IPS-18c (cell line): ENCODE results near the gene HIC1.

ENCODE experiments used
- H3K4me3 ChIP-seq: 2 replicates; pipeline ENCODE4 v1.7.0; 2013; ENCODE audit warnings: low read depth, mild to moderate bottlenecking, low read length, moderate library complexity; ENCODE audit not compliant: insufficient read depth
- H3K9me3 ChIP-seq: one replicate; pipeline ENCODE4 v1.6.1; 2013; ENCODE audit warnings: mild to moderate bottlenecking, low read length, moderate library complexity; ENCODE audit not compliant: control insufficient read depth, insufficient read depth

HIC1 gene

DNA sequence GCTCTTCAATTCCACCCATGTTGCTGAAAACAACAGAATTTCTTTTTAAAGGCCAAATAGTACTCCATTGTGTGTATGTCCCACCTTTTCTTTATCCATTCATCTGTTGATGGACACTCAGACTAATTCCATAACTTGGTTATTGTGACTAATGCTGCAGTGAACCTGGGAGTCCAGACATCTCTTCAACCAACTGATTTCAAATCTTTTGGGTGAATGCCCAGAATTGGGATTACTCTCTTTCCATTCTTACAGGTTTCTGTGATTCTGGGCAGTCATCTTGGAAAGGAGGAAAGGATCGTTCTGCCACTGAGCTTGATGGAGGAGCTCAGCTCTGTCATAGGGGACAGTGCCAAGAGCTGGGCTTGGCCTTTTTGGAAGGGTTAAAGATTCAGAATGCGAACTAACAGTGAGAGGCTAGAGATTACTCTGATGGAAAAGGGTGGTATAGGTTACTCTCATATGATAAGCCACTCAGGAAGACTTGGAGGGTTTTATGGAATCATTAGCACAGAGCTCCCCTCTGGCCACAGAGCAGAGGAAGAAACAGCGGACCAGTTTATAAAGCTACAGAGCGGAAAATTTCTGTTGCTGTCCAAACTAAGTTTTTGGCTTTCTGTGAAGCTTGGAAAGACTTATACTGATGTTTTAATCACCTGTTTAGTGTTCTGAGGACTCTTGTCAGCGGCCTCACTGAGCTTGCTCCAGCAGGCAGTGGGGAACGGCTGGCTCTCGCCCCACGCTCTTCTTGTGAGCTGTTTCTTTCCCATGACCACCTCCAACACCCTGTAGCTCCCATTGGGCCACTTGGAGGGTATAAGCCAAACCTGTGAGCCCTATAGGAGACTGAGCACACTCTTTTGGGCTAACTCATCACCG, 48.3 kb downstream of the HIC1 start:
- H3K9me3 ChIP-seq = no peaks in the 10 kb centered on the region
- H3K4me3 ChIP-seq = no peak overlapping the region

DNA sequence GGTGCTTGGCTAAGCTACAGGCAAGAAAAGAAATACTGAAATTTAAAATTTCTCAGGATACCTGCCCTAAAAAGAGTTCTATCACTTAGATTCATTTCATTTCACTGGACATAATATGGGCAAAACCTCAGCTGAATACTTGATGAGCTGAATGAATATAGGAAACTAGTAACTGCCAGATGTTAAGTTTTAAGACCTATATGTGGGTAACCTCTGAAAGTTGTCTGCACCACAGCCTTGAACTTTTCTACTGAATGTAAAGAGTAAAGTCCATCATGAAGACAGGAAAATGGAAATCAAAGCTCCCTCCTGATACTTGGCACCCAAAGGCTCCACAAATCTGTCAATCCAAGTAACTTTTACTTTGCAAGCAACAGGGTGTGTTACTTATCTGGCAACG, 50.8 kb downstream of the HIC1 start:
- Histone ChIP-seq H3K9me3 (no peaks in the 10 kb centered on the region), H3K4me3 (no peak overlapping the region)

DNA sequence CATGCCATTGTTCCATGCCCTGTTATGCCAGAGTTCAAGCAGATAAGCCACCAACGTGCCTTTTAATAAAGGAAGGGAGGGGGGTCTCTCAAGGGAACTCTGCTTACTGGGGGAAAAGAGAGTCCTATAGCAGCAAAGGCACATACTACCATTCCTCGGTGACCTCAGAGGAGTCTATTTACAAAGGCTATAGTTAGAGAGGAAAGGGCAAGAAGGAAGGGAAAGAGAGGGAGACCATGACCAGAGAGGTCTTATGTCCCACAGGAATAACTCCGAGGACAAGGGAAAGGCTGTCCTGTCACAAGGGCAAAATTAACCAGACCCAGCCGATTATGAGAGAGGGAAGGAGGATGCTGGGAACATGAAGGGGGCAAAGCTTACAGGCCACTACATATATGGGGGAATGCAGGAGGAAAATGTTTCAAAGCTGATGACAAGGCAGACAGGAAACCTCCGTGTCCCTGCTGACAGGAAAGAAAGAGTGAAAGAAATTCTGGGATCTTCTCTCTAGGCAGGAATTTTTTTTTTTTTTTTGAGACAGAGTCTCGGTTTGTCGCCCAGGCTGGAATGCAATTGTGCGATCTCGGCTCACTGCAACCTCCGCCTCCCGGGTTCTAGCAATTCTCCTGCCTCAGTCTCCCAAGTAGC, 51.5 kb downstream of the HIC1 start:
- Histone ChIP-seq H3K4me3 (no peak overlapping the region), H3K9me3 (no peaks in the 10 kb centered on the region)

DNA sequence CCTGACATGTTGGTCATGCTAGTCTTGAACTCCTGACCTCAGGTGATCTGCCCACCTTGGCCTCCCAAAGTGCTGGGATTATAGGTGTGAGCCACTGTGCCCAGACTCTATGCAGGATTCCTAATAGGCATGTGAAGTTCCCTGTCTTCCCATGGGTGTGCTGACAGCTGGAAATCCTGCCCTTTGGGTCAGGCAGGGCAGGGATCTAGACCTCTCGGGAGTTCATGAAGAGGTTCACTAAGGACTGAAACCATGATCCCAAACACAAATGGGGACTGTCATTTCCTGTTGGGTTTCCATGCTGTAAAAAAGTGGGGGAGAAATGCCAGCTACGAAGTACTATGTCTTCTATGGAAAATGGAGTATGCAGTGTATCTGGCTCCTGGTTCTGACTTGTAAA, 52.1 kb downstream of the HIC1 start:
- Histone ChIP-seq H3K4me3 (no peak overlapping the region), H3K9me3 (no peaks in the 10 kb centered on the region)

DNA sequence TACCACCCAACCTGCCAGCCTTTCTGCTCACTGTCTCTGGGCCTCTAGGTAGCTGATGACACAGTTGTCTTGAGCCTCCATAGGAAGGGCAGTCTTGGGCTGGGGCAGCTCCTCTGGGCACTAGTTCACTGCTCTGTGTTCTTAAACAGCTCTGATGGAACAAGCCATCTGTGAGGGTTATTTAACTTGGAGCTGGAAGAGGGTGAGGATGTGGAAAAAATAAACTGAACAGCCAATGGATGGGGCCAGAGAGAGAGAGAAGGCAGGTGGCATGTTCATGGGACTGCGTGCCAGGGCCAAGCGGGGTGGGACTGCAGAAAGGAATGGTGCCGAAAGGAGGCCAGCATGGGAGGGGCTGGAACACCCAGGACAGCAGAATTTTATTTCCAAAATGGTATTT, 52.6 kb downstream of the HIC1 start:
- H3K9me3 ChIP-seq = no peaks in the 10 kb centered on the region
- no peak overlapping the region for H3K4me3 ChIP-seq

DNA sequence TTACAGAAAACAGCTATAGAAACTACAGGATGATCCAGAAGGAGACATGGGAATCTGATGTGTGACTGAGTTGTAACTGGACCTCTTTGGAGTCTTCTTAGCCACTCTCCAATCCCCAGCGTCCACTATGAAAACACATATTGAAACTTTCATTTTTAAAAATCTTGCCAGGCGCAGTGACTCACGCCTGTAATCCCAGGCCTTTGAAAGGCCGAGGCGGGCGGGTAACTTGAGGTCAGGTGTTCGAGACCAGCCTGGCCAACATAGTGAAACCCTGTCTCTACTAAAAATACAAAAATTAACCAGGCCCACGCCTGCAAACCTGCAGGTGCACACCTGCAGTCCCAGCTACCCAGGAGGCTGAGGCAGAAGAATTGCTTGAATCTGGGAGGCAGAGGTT, 53.3 kb downstream of the HIC1 start:
- Histone ChIP-seq H3K4me3 (no peak overlapping the region), H3K9me3 (no peaks in the 10 kb centered on the region)

DNA sequence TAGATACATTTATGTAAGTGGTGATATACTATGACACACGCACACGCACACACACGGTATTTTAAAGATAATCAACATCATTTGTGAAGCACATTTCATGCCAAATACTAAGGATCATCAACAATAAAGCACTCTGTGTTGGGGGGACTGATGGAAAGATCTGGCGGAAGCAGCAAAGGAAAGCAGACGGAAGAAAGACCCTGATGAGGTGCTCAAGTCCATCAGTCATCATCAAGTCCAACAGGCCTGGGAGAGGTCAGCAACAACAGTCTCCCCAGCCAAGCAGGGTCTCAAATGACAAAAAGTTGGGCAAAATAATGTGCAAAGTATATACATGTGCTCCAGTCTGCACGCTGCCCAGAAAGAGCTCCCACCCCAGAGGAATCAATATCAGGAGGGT, 55.5 kb downstream of the HIC1 start:
- H3K4me3 ChIP-seq = no peak overlapping the region
- no peaks in the 10 kb centered on the region for H3K9me3 ChIP-seq

DNA sequence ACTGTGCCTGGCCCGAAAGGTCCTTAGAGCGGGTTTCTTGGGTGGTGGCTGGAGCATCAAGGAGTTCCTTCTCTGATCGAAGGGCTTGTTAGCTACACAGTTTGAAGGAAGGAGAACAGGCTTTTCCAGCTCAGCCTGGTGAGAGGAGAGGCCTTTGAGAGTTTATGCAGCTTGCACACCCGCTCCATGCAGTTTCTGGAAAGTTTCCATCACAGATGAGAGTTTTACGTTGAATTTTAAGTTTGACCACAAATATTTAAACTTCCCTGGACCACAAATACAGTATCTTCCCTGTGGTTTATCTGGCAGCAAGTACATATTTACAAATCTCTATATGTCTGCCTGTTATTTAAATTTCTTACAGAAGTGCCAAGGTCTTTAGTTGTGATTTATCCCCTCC, 56.8 kb downstream of the HIC1 start:
- H3K4me3 ChIP-seq = no peak overlapping the region
- H3K9me3 ChIP-seq = no peaks in the 10 kb centered on the region
